Left lung (tissue), 10 donors: ENCODE measurements around the gene ZNHIT3. TPM values are rescaled to one million over a fixed set of nuclear protein-coding genes. Genes with fewer than 3 reads are reported as not detected.

Source experiments
- ATAC-seq: fragments of 200-7000 bp; cut with Tn5 transposase; one replicate; pipeline ENCODE4 v1.9.1; 2020; ENCODE audit warnings: moderate library complexity
- DNase-seq, 4 donors: peaks; one replicate each; pipeline ENCODE4 v3.0.0-alpha.2; 2013 to 2020
- H3K27ac ChIP-seq, 2 donors: fragments of 200-600 bp; sonication (generic) in 1 of 2; one replicate each; pipeline versions ENCODE4 v1.5.0 to v1.8.0; 2020 to 2021
- H3K27me3 ChIP-seq, 2 donors: fragments of 200-600 bp; sonication (generic) in 1 of 2; one replicate each; pipeline versions ENCODE4 v1.5.0 to v1.8.0; 2020 to 2021
- H3K36me3 ChIP-seq, 2 donors: fragments of 200-600 bp; sonication (generic) in 1 of 2; one replicate each; pipeline versions ENCODE4 v1.5.0 to v1.8.0; 2020 to 2021
- H3K4me1 ChIP-seq, 2 donors: fragments of 200-600 bp; one replicate each; pipeline ENCODE4 v1.8.0; 2021
- H3K4me3 ChIP-seq, 2 donors: fragments of 200-600 bp; sonication (generic) in 1 of 2; one replicate each; pipeline versions ENCODE4 v1.5.0 to v1.8.0; 2020 to 2021; ENCODE audit warnings: mild to moderate bottlenecking in 1 of 2
- H3K9me3 ChIP-seq, 2 donors: fragments of 200-600 bp; sonication (generic) in 1 of 2; one replicate each; pipeline versions ENCODE4 v1.5.0 to v1.8.0; 2020 to 2021
- CTCF ChIP-seq, 2 donors: fragments of 200-600 bp; sonication (generic) in 1 of 2; IDR thresholded peaks; one replicate each; pipeline versions ENCODE4 v1.5.0 to v1.8.0; 2021; ENCODE audit warnings: antibody characterized with exemption in 2 of 2
- intact Hi-C, 2 donors: fragments of 100-400 bp; cut with DNase I; formaldehyde crosslinking; loops; one replicate each; pipeline versions ENCODE4 v1.11.2 to v1.14.2; 2022
- polyA plus RNA-seq, 6 donors: library from polyadenylated mRNA; unstranded; fragments of 120-200 nt; gene quantifications; one replicate each; pipeline ENCODE4 v1.2.1, GENCODE V29; 2013; ENCODE audit not compliant: insufficient read length in 6 of 6
- total RNA-seq, 2 donors: library from RNA; stranded (reverse); fragmentation: NEBNext Ultra II Directional; extraction: Animal tissue kit (Norgen Biotek cat#: 25700); gene quantifications; one replicate each; pipeline ENCODE4 v1.2.1, GENCODE V29; 2021
- donor health status: DM: no; HTN: yes; CAD: no.
- donor health status: DM: no; HTN: no; CAD: no.

ZNHIT3 gene
- total and polyA plus RNA-seq, 8 donors, result 24.7 to 65.1 (median 56.4) TPM

DNA sequence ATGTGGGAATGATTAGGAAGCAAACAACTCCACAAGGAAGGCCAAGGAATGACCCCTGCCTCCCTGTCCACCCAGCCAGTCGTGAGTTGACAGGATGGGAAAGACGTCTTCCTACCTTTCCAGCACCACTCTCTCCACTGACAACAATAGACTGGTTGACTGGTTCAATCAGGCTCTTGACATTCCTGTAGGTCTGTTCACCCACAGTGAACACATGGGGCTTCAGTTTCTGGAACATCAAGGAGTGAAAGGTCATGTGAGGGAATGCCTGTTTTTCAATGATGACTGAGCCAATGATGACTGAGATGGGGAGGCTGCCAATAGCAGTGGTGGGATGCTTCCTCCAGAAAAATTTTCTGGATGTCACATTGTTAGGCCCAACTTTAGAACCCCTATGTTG is 38.6 kb downstream of the ZNHIT3 start:
- no peaks in the 10 kb centered on the region for H3K9me3 ChIP-seq
- TF ChIP-seq CTCF (IDR thresholded peaks at IDR 0.05), result no peak
- ATAC-seq, result no peak
- no peak overlapping the region for H3K4me3 ChIP-seq
- H3K27me3 ChIP-seq, result no peaks in the 10 kb centered on the region
- no peak for DNase-seq
- H3K27ac ChIP-seq, result no peak overlapping the region
- H3K36me3 ChIP-seq, result peaks cover 0 to 89% of the 10 kb centered on the region in 2 donors
- intact Hi-C loops, result no loop called here
- H3K4me1 ChIP-seq, result peaks cover 0 to 5% of the 10 kb centered on the region in 2 donors

DNA sequence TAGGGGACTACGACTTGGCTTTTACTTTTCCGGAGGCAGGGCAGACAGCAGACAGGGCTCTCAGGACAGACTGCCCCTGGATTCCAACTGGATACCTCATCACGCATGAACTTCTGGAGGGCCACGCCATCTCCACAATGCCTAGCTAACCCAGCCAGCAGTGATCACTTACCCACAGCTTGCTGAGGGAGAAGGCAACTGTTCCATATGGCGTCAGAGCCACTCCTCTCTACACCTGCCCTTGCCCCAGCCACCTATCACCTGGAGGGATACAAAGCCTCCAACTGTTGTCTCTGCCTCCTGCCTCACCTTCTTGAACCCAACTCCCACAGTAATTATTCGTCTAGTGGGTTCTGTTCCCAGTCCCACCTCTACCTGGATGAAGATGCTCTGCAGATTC is 39.4 kb downstream of the ZNHIT3 start:
- Histone ChIP-seq H3K27me3 (no peaks in the 10 kb centered on the region), H3K27ac (no peak overlapping the region), H3K4me3 (no peak overlapping the region), H3K36me3 (peaks cover 0 to 89% of the 10 kb centered on the region in 2 donors), H3K9me3 (no peaks in the 10 kb centered on the region), H3K4me1 (peaks cover 0 to 5% of the 10 kb centered on the region in 2 donors)
- ATAC-seq (no peak), DNase-seq (no peak)
- no peak for TF ChIP-seq CTCF (IDR thresholded peaks at IDR 0.05)
- intact Hi-C loops, result no loop called here

DNA sequence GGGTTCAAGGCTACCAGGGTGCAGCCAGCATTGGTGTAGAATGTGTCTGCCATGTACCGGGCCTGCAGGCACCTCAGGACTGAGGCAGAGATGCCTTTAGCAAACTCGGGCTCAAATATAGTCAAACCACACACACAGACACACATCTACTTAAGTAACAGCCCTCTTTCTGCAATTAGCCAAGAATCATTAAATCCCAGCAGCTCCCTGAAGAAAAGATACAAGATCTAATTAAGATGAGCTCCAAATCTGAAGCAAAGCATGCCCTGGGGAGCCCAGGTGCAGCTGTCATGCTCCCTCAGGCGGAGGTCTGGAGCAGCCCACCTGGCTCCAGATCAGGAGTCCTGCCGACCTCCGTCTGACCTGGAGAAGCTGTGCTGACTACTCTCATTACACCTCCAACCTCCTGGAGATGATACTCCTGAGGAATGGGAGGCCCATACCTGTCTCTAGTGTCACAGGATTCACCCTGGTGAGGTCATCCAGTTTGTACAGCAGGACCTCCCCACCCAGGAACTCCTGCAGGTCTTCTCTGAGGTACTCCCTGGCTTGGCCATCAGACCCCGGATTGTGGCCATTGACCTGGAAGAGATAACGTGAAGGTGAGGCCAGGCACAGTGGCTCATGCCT is 41.3 kb downstream of the ZNHIT3 start:
- H3K4me1 ChIP-seq, result peaks cover 0 to 5% of the 10 kb centered on the region in 2 donors
- ATAC-seq (no peak), DNase-seq (no peak)
- no peak overlapping the region for H3K27ac ChIP-seq
- intact Hi-C loops, result no loop called here
- H3K27me3 ChIP-seq, result no peaks in the 10 kb centered on the region
- no peak overlapping the region for H3K4me3 ChIP-seq
- H3K9me3 ChIP-seq, result no peaks in the 10 kb centered on the region
- no peak for TF ChIP-seq CTCF (IDR thresholded peaks at IDR 0.05)
- peaks cover 0 to 91% of the 10 kb centered on the region in 2 donors for H3K36me3 ChIP-seq

GRCh38 chr17:36529121-36529520 is 42.6 kb downstream of the ZNHIT3 start:
- intact Hi-C loops, result no loop called here
- peaks cover 0 to 87% of the 10 kb centered on the region in 2 donors for H3K36me3 ChIP-seq
- H3K27ac ChIP-seq, result no peak overlapping the region
- no peak for ATAC-seq
- H3K4me1 ChIP-seq, result peaks cover 0 to 13% of the 10 kb centered on the region in 2 donors
- no peak for DNase-seq
- H3K27me3 ChIP-seq, result no peaks in the 10 kb centered on the region
- TF ChIP-seq CTCF (IDR thresholded peaks at IDR 0.05), result no peak
- no peaks in the 10 kb centered on the region for H3K9me3 ChIP-seq
- H3K4me3 ChIP-seq, result no peak overlapping the region

- intact Hi-C loops, result loop anchor here in 1 of 2 donors (10.0 kb wide), 1 partner anchor 62 kb away; the partner anchor contains the start of gene DHRS11
- H3K4me3 ChIP-seq, result no peak overlapping the region
- ATAC-seq (no peak), DNase-seq (no peak)
- H3K9me3 ChIP-seq, result no peaks in the 10 kb centered on the region
- H3K27me3 ChIP-seq, result no peaks in the 10 kb centered on the region
- peaks cover 0 to 59% of the 10 kb centered on the region in 2 donors for H3K36me3 ChIP-seq
- no peak for TF ChIP-seq CTCF (IDR thresholded peaks at IDR 0.05)
- no peak overlapping the region for H3K27ac ChIP-seq
- H3K4me1 ChIP-seq, result peaks cover 0 to 26% of the 10 kb centered on the region in 2 donors
Observed at GRCh38 chr17:36532435-36532975, 46.0 kb downstream of the ZNHIT3 start.
